Measurements from ENCODE around the gene OLFM2. TPM values are rescaled to one million over a fixed set of nuclear protein-coding genes. Genes with fewer than 3 reads are reported as not detected.

The OLFM2 gene
- total and polyA plus RNA-seq, 2 experiments from 2014 or later: 58.1 to 117 TPM

- H3K79me2 ChIP-seq (replicated peaks; ENCODE audit: insufficient read depth): no peaks in the 10 kb centered on the region; the same call in 1 of the 2 replicates
- no peak overlapping the region for H3K4me3 Mint-ChIP-seq
- TF ChIP-seq CREB1 (CRISPR knock-in tag; IDR thresholded peaks at IDR 0.05; ENCODE audit: low read depth) (no peak), NANOG (IDR thresholded peaks at IDR 0.05; ENCODE audit: borderline replicate concordance) (no peak), REST (IDR thresholded peaks at IDR 0.05; ENCODE audit: unreplicated experiment) (no peak), EZH2 (IDR thresholded peaks at IDR 0.05; ENCODE audit: low read depth, unreplicated experiment) (no peak)
- TF ChIP-seq, protein P1, sequence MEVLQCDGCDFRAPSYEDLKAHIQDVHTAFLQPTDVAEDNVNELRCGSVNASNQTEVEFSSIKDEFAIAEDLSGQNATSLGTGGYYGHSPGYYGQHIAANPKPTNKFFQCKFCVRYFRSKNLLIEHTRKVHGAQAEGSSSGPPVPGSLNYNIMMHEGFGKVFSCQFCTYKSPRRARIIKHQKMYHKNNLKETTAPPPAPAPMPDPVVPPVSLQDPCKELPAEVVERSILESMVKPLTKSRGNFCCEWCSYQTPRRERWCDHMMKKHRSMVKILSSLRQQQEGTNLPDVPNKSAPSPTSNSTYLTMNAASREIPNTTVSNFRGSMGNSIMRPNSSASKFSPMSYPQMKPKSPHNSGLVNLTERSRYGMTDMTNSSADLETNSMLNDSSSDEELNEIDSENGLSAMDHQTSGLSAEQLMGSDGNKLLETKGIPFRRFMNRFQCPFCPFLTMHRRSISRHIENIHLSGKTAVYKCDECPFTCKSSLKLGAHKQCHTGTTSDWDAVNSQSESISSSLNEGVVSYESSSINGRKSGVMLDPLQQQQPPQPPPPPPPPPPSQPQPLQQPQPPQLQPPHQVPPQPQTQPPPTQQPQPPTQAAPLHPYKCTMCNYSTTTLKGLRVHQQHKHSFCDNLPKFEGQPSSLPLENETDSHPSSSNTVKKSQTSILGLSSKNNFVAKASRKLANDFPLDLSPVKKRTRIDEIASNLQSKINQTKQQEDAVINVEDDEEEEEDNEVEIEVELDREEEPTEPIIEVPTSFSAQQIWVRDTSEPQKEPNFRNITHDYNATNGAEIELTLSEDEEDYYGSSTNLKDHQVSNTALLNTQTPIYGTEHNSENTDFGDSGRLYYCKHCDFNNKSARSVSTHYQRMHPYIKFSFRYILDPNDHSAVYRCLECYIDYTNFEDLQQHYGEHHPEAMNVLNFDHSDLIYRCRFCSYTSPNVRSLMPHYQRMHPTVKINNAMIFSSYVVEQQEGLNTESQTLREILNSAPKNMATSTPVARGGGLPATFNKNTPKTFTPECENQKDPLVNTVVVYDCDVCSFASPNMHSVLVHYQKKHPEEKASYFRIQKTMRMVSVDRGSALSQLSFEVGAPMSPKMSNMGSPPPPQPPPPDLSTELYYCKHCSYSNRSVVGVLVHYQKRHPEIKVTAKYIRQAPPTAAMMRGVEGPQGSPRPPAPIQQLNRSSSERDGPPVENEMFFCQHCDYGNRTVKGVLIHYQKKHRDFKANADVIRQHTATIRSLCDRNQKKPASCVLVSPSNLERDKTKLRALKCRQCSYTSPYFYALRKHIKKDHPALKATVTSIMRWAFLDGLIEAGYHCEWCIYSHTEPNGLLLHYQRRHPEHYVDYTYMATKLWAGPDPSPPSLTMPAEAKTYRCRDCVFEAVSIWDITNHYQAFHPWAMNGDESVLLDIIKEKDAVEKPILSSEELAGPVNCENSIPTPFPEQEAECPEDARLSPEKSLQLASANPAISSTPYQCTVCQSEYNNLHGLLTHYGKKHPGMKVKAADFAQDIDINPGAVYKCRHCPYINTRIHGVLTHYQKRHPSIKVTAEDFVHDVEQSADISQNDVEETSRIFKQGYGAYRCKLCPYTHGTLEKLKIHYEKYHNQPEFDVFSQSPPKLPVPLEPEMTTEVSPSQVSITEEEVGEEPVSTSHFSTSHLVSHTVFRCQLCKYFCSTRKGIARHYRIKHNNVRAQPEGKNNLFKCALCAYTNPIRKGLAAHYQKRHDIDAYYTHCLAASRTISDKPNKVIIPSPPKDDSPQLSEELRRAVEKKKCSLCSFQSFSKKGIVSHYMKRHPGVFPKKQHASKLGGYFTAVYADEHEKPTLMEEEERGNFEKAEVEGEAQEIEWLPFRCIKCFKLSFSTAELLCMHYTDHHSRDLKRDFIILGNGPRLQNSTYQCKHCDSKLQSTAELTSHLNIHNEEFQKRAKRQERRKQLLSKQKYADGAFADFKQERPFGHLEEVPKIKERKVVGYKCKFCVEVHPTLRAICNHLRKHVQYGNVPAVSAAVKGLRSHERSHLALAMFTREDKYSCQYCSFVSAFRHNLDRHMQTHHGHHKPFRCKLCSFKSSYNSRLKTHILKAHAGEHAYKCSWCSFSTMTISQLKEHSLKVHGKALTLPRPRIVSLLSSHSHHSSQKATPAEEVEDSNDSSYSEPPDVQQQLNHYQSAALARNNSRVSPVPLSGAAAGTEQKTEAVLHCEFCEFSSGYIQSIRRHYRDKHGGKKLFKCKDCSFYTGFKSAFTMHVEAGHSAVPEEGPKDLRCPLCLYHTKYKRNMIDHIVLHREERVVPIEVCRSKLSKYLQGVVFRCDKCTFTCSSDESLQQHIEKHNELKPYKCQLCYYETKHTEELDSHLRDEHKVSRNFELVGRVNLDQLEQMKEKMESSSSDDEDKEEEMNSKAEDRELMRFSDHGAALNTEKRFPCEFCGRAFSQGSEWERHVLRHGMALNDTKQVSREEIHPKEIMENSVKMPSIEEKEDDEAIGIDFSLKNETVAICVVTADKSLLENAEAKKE (CRISPR knock-in tag; IDR thresholded peaks at IDR 0.05): no peak
Observed at GRCh38 chr19:9860407-9860806, 75.9 kb downstream of the OLFM2 start.

More at GRCh38 chr19:9860407-9860806, 75.9 kb downstream of the OLFM2 start:
- Histone ChIP-seq H3K4me3 (no peak overlapping the region), H3F3A (replicated peaks; ENCODE audit: low read depth) (no peaks in the 10 kb centered on the region), H3K9me2 (ENCODE audit: insufficient read depth) (no peaks in the 10 kb centered on the region), H4K20me1 (replicated peaks; ENCODE audit: insufficient read depth) (peaks cover 12% of the 10 kb centered on the region; the same call in 1 of the 2 replicates), H3K27ac (ENCODE audit: low read depth) (no peak overlapping the region), H3K27me3 (ENCODE audit: insufficient read depth) (no peaks in the 10 kb centered on the region), H3K36me3 (ENCODE audit: insufficient read depth) (no peaks in the 10 kb centered on the region; the same call in 1 of the 2 replicates), H3K4me1 (ENCODE audit: insufficient read depth) (0 out of 2 replicates have a peak, but pooled peaks cover 4% of the 10 kb centered on the region), H2AFZ (no peak overlapping the region), H3K4me2 (no peak overlapping the region)
- peaks cover 17% of the 10 kb centered on the region for H3K27me3 Mint-ChIP-seq (ENCODE audit: insufficient read depth, low read depth, poor library complexity)
- ATAC-seq: no peak
- peaks cover 33% of the 10 kb centered on the region; the same call in 2 of the 3 replicates for H3K36me3 Mint-ChIP-seq (ENCODE audit: low read depth)
- H3K4me1 Mint-ChIP-seq: no peaks in the 10 kb centered on the region; the same call in 2 of the 3 replicates
- no peak overlapping the region for H3K27ac Mint-ChIP-seq
- no peak for DNase-seq (ENCODE audit: low spot score)
- no peaks in the 10 kb centered on the region for H3K9me3 Mint-ChIP-seq
